Spleen (tissue), 11 donors: ENCODE data around the gene TMEM135. TPM values are rescaled to one million over a fixed set of nuclear protein-coding genes. Genes with fewer than 3 reads are reported as not detected.

ENCODE experiments used
- DNase-seq: peaks from one replicate; pipeline ENCODE4 v3.0.0-alpha.2; 2020
- H3K27ac ChIP-seq, 8 donors: fragments of 200-600 bp; sonication (generic) in 7 of 8; 1 replicate in 4 of 8; 2 replicates in 4 of 8; pipeline versions ENCODE4 v1.5.0 to v1.8.0; 2016 to 2021; ENCODE audit warnings: inconsistent platforms in 4 of 8, mild to moderate bottlenecking in 4 of 8, moderate library complexity in 1 of 8
- H3K27me3 ChIP-seq, 7 donors: fragments of 200-600 bp; sonication (generic) in 6 of 7; replicated peaks in 1 of 7; 1 replicate in 4 of 7; 2 replicates in 3 of 7; pipeline versions ENCODE4 v1.5.0 to v1.8.0; 2016 to 2021; ENCODE audit warnings: inconsistent platforms in 3 of 7, mild to moderate bottlenecking in 1 of 7
- H3K36me3 ChIP-seq, 6 donors: fragments of 200-600 bp; sonication (generic) in 5 of 6; 1 replicate in 4 of 6; 2 replicates in 2 of 6; pipeline versions ENCODE4 v1.5.0 to v1.8.0; 2016 to 2021; ENCODE audit warnings: inconsistent platforms in 2 of 6
- H3K4me1 ChIP-seq, 6 donors: fragments of 200-600 bp; sonication (generic) in 5 of 6; 1 replicate in 3 of 6; 2 replicates in 3 of 6; pipeline versions ENCODE4 v1.5.0 to v1.8.0; 2016 to 2021; ENCODE audit warnings: inconsistent platforms in 3 of 6
- H3K4me3 ChIP-seq, 8 donors: fragments of 200-600 bp; sonication (generic) in 7 of 8; 1 replicate in 4 of 8; 2 replicates in 4 of 8; pipeline versions ENCODE4 v1.5.0 to v1.8.0; 2016 to 2021; ENCODE audit warnings: inconsistent platforms in 4 of 8, mild to moderate bottlenecking in 4 of 8, moderate library complexity in 2 of 8
- H3K9me3 ChIP-seq, 8 donors: fragments of 200-600 bp; sonication (generic) in 7 of 8; 1 replicate in 4 of 8; 2 replicates in 4 of 8; pipeline versions ENCODE4 v1.5.0 to v1.8.0; 2016 to 2021; ENCODE audit warnings: inconsistent platforms in 4 of 8
- POLR2A ChIP-seq, 3 donors: fragments of 450-650 bp; IDR thresholded peaks; one replicate each; pipeline ENCODE4 v1.5.1; 2017; ENCODE audit warnings: antibody characterized with exemption in 3 of 3, mild to moderate bottlenecking in 1 of 3
- POLR2AphosphoS5 ChIP-seq, 3 donors: sonication (generic); formaldehyde crosslinking; IDR thresholded peaks; one replicate each; pipeline ENCODE4 v1.5.1; 2017; ENCODE audit warnings: antibody characterized with exemption in 3 of 3
- WGBS, 5 donors: extraction: QIAGEN DNeasy Blood & Tissue Kit in 3 of 5; methylation state at CpG; one replicate each; pipeline versions ENCODE4 v1.1.5 to v1.1.7; 2013 to 2018; 5-methylcytosine and 5-hydroxymethylcytosine counted together
- intact Hi-C: fragments of 100-400 bp; cut with DNase I; formaldehyde crosslinking; loops from one replicate; pipeline ENCODE4 v1.15.0; 2023; ENCODE audit warnings: low total_unique reads
- polyA plus RNA-seq, 3 donors: library from polyadenylated mRNA; stranded (reverse); fragments of 200-250 nt; gene quantifications; one replicate each; pipeline ENCODE4 v1.2.1, GENCODE V29; 2013
- total RNA-seq, 7 donors: library from RNA; depleted of rRNA in 3 of 7; stranded (reverse); fragments of >200 nt in 3 of 7; fragmentation: NEBNext Ultra II Directional in 4 of 7; extraction: Animal tissue kit (Norgen Biotek cat#: 25700) in 4 of 7; gene quantifications; one replicate each; pipeline versions ENCODE4 v1.1.0 to v1.2.1, GENCODE V29; 2016 to 2021
- TF ChIP-seq, protein P1 (sequence below), 11 experiments: fragments of 200-600 bp in 7 of 11; fragments of 450-650 bp in 4 of 11; sonication (generic) in 4 of 11; IDR thresholded peaks in 8 of 11; conservative IDR thresholded peaks in 3 of 11; 1 replicate in 7 of 11; 2 replicates in 4 of 11; pipeline versions ENCODE4 v1.4.0 to v1.8.0; 2016 to 2021; ENCODE audit warnings: antibody characterized with exemption in 11 of 11, inconsistent platforms in 4 of 11, mild to moderate bottlenecking in 1 of 11
- donor health status: healthy with polysubstance abuse.
- donor health status: DM: no; HTN: no; CAD: no; lungs with moderate emphysema.
- donor health status: DM: no; HTN: no; CAD: no.
- donor health status: Bipolar disorder and iron deficiency.
- donor health status: healthy.
- donor health status: DM: no; HTN: no; CAD: no.
- donor health status: DM: yes; HTN: yes; CAD: no.

The TMEM135 gene
- total and polyA plus RNA-seq, 10 donors: 3.5 to 31.7 (median 20.7) TPM

DNA sequence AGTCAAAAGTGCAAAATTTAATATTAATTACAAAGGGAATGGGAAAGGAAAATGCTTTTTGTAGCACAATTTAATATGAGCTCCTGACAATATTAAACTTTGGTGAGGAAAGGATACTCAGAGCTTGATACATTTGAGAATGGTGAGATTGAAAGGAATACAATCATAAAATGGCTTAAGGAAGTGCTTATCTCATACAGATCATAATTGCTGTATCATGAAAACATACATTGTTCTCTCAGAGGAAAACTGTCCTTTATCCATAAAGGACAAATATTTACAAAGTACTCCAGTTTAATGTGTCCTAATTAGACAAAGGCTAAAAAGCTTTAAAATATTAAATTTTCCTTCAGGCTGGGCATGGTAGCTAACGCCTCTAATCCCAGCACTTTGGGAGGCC, 260.4 kb downstream of the TMEM135 start:
- intact Hi-C loops: no loop called here
- DNase-seq: no peak
- WGBS, 5 donors: 85 to 100% (median 97%) methylated on average over 1 of the region's 1 CpG
- Histone ChIP-seq H3K4me3 (no peak overlapping the region), H3K4me1 (no peaks in the 10 kb centered on the region), H3K36me3 (peaks cover 0 to 11% (median 0%) of the 10 kb centered on the region in 6 donors), H3K27ac (no peak overlapping the region), H3K27me3 (no peaks in the 10 kb centered on the region), H3K9me3 (no peaks in the 10 kb centered on the region)
- TF ChIP-seq POLR2AphosphoS5 (IDR thresholded peaks at IDR 0.05): no peak
- TF ChIP-seq, protein P1, sequence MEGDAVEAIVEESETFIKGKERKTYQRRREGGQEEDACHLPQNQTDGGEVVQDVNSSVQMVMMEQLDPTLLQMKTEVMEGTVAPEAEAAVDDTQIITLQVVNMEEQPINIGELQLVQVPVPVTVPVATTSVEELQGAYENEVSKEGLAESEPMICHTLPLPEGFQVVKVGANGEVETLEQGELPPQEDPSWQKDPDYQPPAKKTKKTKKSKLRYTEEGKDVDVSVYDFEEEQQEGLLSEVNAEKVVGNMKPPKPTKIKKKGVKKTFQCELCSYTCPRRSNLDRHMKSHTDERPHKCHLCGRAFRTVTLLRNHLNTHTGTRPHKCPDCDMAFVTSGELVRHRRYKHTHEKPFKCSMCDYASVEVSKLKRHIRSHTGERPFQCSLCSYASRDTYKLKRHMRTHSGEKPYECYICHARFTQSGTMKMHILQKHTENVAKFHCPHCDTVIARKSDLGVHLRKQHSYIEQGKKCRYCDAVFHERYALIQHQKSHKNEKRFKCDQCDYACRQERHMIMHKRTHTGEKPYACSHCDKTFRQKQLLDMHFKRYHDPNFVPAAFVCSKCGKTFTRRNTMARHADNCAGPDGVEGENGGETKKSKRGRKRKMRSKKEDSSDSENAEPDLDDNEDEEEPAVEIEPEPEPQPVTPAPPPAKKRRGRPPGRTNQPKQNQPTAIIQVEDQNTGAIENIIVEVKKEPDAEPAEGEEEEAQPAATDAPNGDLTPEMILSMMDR (IDR thresholded peaks at IDR 0.05 in 8 of 11, conservative IDR thresholded peaks at IDR 0.05 in 3 of 11): no peak
- no peak for TF ChIP-seq POLR2A (IDR thresholded peaks at IDR 0.05)

DNA sequence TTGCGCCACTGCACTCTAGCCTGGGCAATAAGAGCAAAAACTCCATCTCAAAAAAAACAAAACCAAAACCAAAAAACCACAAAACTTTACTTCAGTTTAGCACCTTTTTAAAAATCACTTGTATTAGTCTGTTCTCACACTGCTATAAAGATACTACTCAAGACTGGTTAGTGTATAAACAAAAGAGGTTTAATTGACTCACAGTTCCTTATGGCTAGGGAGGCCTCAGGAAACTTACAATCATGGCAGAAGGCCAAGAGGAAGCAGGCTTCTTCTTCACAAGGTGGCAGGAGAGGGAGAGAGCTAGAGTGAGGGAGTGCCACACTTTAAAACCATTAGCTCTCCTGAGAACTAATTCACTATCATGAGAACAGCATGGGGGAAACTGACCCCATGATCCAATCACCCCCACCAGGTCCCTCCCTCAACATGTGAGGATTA, 261.3 kb downstream of the TMEM135 start:
- no peaks in the 10 kb centered on the region for H3K27me3 ChIP-seq
- H3K4me1 ChIP-seq: no peaks in the 10 kb centered on the region
- H3K36me3 ChIP-seq: peaks cover 0 to 14% (median 0%) of the 10 kb centered on the region in 6 donors
- H3K4me3 ChIP-seq: no peak overlapping the region
- 80 to 97% (median 86%) methylated on average over 1 of the region's 1 CpG for WGBS, 5 donors
- no peak for DNase-seq
- H3K9me3 ChIP-seq: no peaks in the 10 kb centered on the region
- intact Hi-C loops: no loop called here
- H3K27ac ChIP-seq: no peak overlapping the region
- no peak for TF ChIP-seq POLR2AphosphoS5 (IDR thresholded peaks at IDR 0.05)
- TF ChIP-seq POLR2A (IDR thresholded peaks at IDR 0.05): no peak
- TF ChIP-seq, protein P1 (IDR thresholded peaks at IDR 0.05 in 8 of 11, conservative IDR thresholded peaks at IDR 0.05 in 3 of 11): no peak

DNA sequence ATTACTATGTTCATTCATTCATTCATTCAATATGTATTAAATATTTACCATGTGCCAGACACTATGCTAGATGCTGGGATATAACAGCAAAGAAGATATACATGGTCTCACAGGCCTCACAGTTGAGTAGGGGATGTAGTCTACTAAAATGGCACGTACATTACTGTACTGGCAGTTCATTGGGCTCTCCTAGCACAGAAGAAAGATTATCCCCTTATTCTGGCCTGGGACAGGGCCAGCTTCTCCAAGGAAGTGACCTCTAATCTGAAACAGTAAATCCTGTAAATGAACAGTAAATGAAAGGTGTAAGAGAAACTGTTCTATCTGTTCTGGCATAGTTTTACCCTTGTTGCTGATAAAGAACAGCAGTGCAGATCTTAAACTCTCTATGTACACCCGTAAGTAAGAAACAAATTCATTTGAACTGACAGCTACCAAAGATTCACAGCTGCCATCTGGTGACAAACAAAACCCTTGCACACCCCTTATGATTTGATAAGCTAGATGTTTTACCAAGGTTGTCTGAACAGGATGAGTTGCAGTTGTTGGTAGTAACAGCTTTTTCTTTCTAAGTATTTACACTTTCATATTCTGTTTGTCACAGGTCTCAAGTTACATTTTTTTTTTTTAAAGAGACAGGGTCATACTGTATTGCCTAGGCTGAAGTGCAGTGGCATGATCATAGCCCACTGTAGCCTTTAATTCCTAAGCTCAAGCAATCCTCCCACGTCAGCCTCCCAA, 263.1 kb downstream of the TMEM135 start:
- Histone ChIP-seq H3K36me3 (peaks cover 0 to 14% (median 0%) of the 10 kb centered on the region in 6 donors), H3K27ac (no peak overlapping the region), H3K27me3 (no peaks in the 10 kb centered on the region), H3K4me1 (no peaks in the 10 kb centered on the region), H3K4me3 (no peak overlapping the region), H3K9me3 (no peaks in the 10 kb centered on the region)
- TF ChIP-seq, protein P1 (IDR thresholded peaks at IDR 0.05 in 8 of 11, conservative IDR thresholded peaks at IDR 0.05 in 3 of 11): no peak
- no peak for TF ChIP-seq POLR2A (IDR thresholded peaks at IDR 0.05)
- no peak for TF ChIP-seq POLR2AphosphoS5 (IDR thresholded peaks at IDR 0.05)
- intact Hi-C loops: no loop called here
- WGBS, 5 donors: 75 to 85% (median 77%) methylated on average over 3 of the region's 3 CpGs
- DNase-seq: no peak

- no peaks in the 10 kb centered on the region for H3K27me3 ChIP-seq
- H3K36me3 ChIP-seq: peaks cover 0 to 14% (median 0%) of the 10 kb centered on the region in 6 donors
- DNase-seq: no peak
- H3K4me3 ChIP-seq: no peak overlapping the region
- intact Hi-C loops: no loop called here
- H3K27ac ChIP-seq: no peak overlapping the region
- H3K9me3 ChIP-seq: no peaks in the 10 kb centered on the region
- WGBS, 5 donors: 21 to 80% (median 48%) methylated on average over 2 of the region's 2 CpGs
- TF ChIP-seq, protein P1 (IDR thresholded peaks at IDR 0.05 in 8 of 11, conservative IDR thresholded peaks at IDR 0.05 in 3 of 11): no peak
- no peak for TF ChIP-seq POLR2AphosphoS5 (IDR thresholded peaks at IDR 0.05)
- TF ChIP-seq POLR2A (IDR thresholded peaks at IDR 0.05): no peak
- peaks cover 0 to 3% (median 0%) of the 10 kb centered on the region in 6 donors for H3K4me1 ChIP-seq
Observed at GRCh38 chr11:87301785-87302540, 264.2 kb downstream of the TMEM135 start.
